Right renal cortex interstitium (tissue), 3 donors: Measurements from ENCODE around the gene M1AP. TPM values are rescaled to one million over a fixed set of nuclear protein-coding genes. Genes with fewer than 3 reads are reported as not detected.

ENCODE experiments used
- DNase-seq, 3 donors: peaks; one replicate each; pipeline ENCODE4 v3.0.0-alpha.2; 2013; ENCODE audit warnings: low read depth in 3 of 3, low spot score in 2 of 3
- polyA plus RNA-seq, 3 donors: library from polyadenylated mRNA; unstranded; fragments of 120-200 nt; gene quantifications; one replicate each; pipeline ENCODE4 v1.2.1, GENCODE V29; 2013; ENCODE audit not compliant: insufficient read length in 3 of 3

Gene M1AP, protein sequence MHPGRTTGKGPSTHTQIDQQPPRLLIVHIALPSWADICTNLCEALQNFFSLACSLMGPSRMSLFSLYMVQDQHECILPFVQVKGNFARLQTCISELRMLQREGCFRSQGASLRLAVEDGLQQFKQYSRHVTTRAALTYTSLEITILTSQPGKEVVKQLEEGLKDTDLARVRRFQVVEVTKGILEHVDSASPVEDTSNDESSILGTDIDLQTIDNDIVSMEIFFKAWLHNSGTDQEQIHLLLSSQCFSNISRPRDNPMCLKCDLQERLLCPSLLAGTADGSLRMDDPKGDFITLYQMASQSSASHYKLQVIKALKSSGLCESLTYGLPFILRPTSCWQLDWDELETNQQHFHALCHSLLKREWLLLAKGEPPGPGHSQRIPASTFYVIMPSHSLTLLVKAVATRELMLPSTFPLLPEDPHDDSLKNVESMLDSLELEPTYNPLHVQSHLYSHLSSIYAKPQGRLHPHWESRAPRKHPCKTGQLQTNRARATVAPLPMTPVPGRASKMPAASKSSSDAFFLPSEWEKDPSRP
- under 1 TPM; 0.57 to 0.72 (median 0.71) TPM for polyA plus RNA-seq

- DNase-seq = no peak
Observed at GRCh38 chr2:74648009-74648443, at the start of gene M1AP. M1AP (minus strand) TSS chr2:74648330; CDS start chr2:74640275, 8,055 bp downstream.

DNA sequence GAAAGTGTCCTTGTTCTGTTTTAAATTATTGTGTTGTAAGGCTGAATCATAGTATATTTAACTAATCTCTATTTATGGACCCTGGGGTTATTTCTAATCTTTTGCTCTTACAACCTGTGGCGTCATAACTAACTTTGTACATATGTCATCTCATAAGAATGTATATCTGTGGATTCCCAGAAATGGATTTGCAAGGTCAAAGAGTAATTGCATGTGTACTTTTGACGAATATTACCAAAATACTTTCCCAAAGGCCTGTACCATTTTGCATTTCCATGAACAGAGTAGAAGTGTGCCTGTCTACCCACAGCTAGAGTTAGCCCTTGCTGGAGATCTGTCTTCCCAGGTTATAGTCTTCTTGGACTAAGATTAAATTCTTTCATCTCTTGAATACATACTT is 48.7 kb upstream of the M1AP start:
- DNase-seq = no peak

- no peak for DNase-seq
Observed at GRCh38 chr2:74695663-74696062, 47.5 kb upstream of the M1AP start.

DNA sequence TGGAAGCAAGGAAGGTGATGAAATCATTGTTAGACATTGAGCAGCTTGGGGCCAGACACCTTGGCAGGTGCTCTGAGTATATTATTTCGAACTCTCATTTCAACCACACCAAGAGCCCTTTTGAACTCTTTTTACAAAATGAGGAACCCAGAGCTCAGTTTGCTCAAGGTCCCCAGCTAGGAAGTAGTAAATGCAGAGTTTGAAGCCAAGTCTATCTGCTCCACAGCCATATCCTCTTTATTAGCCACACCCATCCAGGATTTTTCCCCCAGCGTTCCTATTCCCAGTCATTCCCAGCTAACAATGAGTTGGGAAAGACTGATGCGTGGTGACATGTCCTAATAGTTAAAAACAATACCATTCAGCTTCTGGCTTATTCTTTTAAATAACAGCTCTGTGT is 46.2 kb upstream of the M1AP start:
- DNase-seq = no peak

GRCh38 chr2:74693668-74694067 is 45.5 kb upstream of the M1AP start:
- DNase-seq = no peak

GRCh38 chr2:74693213-74693612 is 45.1 kb upstream of the M1AP start:
- DNase-seq = no peak

DNA sequence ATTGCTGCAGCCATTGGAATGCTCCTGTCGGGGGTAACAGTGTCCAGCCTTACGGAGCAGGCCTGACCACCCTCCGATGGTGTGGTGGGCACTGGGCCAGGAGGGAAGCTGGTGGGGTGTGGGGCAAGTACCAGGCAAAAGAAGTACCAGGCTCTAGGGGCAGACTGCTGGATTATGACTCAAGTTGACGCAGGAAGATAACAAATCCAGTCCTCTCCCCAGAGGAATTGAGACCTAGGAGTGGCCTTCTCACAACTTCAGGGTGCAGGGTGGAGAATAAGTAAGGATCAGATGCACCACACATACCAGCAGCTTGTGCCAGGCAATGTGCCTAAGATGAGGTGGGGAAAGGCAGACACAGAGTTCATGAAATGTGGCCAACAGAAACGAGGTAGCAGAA is 43.8 kb upstream of the M1AP start:
- DNase-seq = no peak

DNA sequence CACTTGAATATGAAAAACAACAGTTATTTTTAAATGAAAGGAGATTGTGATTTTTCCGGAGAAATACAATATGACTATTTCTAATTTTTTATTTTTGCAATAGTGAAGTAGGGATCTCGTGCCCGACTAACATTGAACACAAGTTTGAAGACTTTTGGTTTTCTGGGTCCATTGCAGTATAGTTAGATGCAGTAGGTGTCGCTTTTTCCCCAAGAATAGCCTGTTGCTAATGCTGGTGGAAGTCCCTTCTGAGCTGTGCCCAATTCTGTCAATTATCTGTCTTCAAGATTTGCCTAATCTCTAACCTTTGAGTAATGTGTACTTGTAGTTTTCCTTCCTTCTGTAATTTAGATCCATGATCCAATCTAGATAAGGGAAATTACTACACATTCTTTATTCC is 42.4 kb upstream of the M1AP start:
- DNase-seq = peak in 2 of 3 donors; percentile 23 to 32

DNA sequence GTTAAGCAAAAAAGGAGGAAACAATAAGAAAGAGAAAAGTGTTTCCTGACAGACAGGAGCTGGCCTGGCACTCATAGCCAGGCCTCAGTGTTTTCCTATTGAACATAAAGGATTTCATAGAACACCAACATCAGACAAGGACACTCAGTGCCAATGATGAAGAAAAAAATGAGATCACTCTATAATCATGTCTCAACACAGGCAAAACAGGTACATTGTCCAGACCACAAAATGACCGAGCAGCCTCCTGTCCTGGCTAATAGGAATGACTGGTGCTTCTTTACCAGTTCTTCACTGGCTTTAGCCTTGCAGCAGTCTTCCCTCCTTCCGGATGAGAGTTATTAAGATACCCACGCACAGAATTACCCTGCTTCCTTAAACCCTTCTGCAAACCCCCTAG is 41.5 kb upstream of the M1AP start:
- no peak for DNase-seq

DNA sequence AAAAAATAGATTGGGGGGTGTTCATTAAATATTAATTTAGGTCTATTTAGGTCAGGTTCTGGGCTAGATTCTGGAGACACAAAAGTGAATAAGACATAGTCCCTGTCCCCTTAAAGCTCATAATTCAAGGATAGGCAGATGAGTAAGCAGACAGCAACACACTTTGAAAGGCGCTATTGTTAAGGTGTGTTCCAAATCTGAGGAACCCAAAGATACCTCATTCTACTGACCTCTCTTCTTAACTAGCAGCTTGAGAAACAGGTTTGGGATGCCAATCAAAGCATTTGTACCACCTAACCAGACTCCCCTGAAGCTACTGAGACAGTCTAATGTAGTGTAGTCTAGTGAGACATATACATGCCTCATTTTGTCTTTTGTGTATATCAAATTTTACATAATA is 40.8 kb upstream of the M1AP start:
- DNase-seq = no peak

DNA sequence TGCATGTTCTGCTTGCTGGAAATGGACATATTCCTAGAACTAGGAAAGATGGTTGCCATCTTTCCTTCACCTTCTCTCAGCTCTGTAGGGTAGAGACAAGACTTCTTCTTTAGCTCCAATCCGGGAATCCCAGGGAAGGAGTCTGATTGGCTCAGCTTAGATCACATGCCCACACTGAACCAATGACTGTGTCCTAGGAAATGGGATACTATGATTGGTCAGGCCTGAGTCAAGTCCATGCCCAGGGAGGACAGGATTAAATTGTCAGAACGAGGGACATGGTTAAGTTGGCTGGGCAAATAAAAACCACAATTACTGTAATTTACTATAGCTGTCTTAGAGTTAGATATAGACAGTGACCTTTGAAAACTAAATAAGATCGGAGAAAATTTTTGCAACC is 37.3 kb upstream of the M1AP start:
- no peak for DNase-seq

DNA sequence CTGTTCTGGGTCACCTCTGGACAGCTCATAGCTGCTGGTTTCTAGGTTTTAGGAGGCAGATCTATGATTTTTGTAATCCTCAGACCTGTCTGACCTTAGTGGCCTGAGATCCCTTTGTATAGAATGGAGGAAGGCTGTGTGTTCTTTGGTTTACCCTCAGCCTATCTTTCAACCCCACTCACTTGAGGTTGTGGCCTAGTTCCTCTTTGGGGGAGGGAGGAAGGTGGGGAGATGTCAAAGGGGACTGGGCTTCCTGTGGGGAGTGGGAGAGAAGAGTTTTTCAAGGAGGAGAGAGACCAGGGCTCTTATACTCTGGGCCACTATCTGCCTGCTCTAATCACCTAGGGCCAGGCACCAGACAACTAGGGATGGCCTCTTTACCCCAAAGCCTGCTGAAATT is 34.4 kb upstream of the M1AP start:
- DNase-seq = no peak

- DNase-seq = no peak
Observed at GRCh38 chr2:74679615-74680014, 31.5 kb upstream of the M1AP start.

- DNase-seq = no peak
Observed at GRCh38 chr2:74676331-74676730, 28.2 kb upstream of the M1AP start.

DNA sequence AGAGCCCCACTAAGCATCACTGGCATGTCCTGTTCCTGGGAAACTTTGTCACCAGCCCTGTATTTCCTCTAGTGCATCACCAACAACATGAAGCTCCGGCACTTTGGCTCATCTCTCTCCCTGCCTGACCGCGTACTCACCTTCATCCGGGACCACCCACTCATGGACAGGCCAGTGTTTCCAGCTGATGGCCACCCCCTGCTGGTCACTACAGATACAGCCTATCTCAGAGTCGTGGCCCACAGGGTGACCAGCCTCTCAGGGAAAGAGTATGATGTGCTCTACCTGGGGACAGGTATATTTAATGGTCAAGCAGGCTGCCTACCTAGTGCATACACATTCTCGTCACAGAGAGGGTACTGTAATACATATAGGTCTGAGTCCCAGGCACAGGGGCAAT is 27.0 kb upstream of the M1AP start:
- no peak for DNase-seq

DNA sequence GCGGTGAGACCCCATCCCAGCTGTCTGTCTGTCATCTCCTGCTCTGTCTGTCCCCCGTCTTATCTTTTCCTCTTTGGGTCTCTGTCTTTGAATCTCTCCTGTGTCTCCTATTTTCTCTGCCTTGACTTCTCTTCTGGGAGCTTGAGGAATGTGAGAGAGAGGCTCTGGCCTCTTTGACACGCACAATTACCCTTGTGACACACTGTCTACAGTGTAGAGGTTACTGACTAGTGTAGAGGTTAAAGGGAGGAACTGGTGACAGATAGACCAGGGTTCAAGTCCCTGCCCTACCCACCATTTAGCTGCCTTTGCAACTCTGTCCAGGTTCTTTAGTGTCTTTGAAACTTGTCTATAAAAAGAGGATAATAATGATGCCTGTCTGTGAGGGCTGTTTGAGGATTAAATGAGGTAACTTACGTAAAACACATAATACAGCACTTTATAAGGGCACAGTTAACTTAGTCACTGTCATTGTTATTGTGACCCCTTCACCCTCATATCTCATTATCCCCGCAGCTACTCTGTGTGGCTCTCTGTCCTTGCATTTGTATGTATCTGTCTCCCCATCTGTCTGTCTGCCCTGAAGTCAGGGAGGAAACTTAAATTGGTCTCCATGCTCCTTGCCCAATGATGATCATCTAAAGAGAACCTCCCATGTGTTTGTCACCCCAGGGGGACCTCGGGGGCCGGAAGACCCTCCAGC is 25.8 kb upstream of the M1AP start:
- DNase-seq = no peak

GRCh38 chr2:74671479-74671878 is 23.3 kb upstream of the M1AP start:
- DNase-seq = no peak

- no peak for DNase-seq
Observed at GRCh38 chr2:74670263-74670662, 22.1 kb upstream of the M1AP start.

GRCh38 chr2:74668087-74668486 is 20.0 kb upstream of the M1AP start:
- no peak for DNase-seq

DNA sequence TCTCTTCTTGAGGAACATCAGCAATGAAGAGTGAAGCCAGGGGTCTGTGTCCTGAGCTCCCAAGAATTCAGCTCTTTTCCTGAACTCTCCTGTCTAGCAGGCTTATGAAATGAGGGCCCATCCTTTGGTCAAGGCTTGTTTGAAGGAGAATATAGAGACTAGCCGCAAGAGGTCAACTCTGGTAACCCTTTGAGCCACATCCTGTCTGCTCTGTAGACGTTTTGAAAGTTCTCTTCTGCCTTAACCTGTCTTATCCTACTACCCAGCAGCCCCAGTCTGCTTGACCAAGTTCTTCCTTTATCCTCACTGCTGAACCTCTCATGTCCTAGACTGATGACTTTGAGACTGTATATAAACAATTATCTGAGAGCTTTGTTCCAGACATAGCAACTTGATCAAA is 11.3 kb upstream of the M1AP start:
- no peak for DNase-seq

GRCh38 chr2:74658516-74658915 is 10.4 kb upstream of the M1AP start:
- DNase-seq = no peak

DNA sequence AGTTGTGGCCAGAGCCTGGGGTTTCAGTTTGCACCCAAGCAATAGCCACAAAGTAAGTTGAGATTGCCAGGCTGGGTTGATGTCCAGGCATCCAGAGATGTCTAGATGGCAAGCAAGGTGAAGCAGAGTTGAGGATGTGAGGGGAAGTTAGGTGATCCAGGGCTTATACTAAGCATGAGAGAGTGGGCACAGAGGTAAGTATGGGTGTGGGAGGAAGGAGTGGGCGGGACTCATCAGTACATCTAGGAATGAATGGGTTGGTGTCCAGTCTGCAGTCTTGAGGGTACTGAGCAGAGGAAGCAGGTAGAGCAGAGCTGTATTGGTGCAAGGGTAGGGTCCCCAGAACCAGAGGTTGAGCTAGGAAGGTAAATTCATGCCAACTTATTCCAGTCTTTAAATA is 7.4 kb upstream of the M1AP start:
- no peak for DNase-seq
